Measurements from ENCODE around the gene KCNJ16.

KCNJ16 gene

GRCh38 chr17:70132505-70132904 is 57.5 kb downstream of the KCNJ16 start:
- no peak for DNase-seq

- no peak for DNase-seq
Measured at GRCh38 chr17:70134042-70134441, 59.0 kb downstream of the KCNJ16 start.

GRCh38 chr17:70134777-70135176 is 59.8 kb downstream of the KCNJ16 start:
- no peak for DNase-seq

- DNase-seq, result no peak
Measured at GRCh38 chr17:70136131-70136530, 61.1 kb downstream of the KCNJ16 start.

- DNase-seq, result peak; percentile 51 to 86
Measured at GRCh38 chr17:70137451-70138230, 62.6 kb downstream of the KCNJ16 start.

GRCh38 chr17:70138291-70138865 is 63.4 kb downstream of the KCNJ16 start:
- DNase-seq, result no peak

GRCh38 chr17:70139449-70139993 is 64.5 kb downstream of the KCNJ16 start:
- DNase-seq, result no peak

- DNase-seq, result peak; percentile 15 to 37
Measured at GRCh38 chr17:70144260-70144846, 69.3 kb downstream of the KCNJ16 start.

- no peak for DNase-seq
Measured at GRCh38 chr17:70153210-70153609, 78.2 kb downstream of the KCNJ16 start.

- DNase-seq, result no peak
Measured at GRCh38 chr17:70157151-70157550, 82.1 kb downstream of the KCNJ16 start.

- DNase-seq, result no peak
Measured at GRCh38 chr17:70158180-70158579, 83.2 kb downstream of the KCNJ16 start.

GRCh38 chr17:70158591-70158990 is 83.6 kb downstream of the KCNJ16 start:
- no peak for DNase-seq

GRCh38 chr17:70159980-70160379 is 85.0 kb downstream of the KCNJ16 start:
- no peak for DNase-seq

GRCh38 chr17:70161519-70161918 is 86.5 kb downstream of the KCNJ16 start:
- DNase-seq, result no peak

- no peak for DNase-seq
Measured at GRCh38 chr17:70165383-70165782, 90.4 kb downstream of the KCNJ16 start.

- no peak for DNase-seq
Measured at GRCh38 chr17:70166615-70167014, 91.6 kb downstream of the KCNJ16 start.

GRCh38 chr17:70168044-70168976 is 93.3 kb downstream of the KCNJ16 start:
- DNase-seq, result peak; percentile 61 to 67

- DNase-seq, result peak; percentile 94 to 96
Measured at GRCh38 chr17:70168977-70169708, 94.1 kb downstream of the KCNJ16 start, which contains the start of gene KCNJ2. KCNJ2 (plus strand) TSS chr17:70169532; CDS start chr17:70175040, 5,508 bp downstream.

- peak; percentile 30 to 45 for DNase-seq
Measured at GRCh38 chr17:70169709-70170597, 94.9 kb downstream of the KCNJ16 start.

- DNase-seq, result peak; percentile 9 to 22
Measured at GRCh38 chr17:70171159-70171558, 96.1 kb downstream of the KCNJ16 start.

GRCh38 chr17:70172449-70172848 is 97.4 kb downstream of the KCNJ16 start:
- DNase-seq, result no peak
